ENCODE measurements around the gene BTNL9.

DNA sequence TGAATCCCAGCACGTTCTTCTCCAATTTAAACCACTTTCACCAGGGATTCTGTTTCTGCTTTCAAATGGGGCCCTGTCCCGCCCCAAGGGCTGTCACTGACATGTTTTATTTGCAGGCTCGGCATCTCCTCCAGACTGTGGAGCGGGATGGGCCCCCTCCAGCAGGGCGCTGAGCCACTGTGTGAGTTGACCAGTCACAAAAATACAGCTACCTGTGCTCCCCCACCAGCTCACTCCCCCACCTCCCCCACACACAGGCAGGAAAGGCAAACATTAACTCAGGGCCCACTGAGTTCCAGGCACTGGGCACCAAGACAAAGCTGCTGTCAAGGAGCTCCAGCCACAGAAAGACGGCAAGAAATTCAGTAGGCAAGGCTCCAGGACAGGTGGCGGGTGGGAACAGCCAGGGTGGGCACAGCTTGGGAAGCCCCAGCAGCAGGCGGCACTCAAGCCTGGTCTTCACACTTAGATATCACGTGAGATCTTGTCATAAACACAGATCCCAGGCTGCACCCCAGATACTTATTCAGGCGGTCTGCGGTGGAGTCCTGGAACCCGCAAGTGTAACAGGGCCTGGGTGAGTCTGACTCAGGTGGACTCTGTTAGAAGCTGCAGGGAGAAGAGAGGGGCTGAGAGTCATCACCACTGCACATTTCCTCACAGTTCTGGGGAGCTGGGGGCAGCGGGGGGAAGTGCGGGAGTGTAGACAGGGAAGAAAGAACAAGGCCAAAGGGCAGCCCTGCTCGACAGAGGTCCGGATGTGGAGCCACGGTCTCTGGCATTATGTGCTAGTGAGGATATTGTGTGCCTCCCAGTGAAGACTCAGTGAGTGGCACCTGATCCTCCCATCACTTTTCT is 46.2 kb downstream of the BTNL9 start:
- TF ChIP-seq CTCF (IDR thresholded peaks at IDR 0.05; ENCODE audit: low read depth, low read length) (no peak), EZH2phosphoT487 (IDR thresholded peaks at IDR 0.05; ENCODE audit: low read depth) (no peak)

Measured in OCI-LY3 (cell line).